Middle frontal gyrus (tissue), 1 donor: ENCODE measurements around the gene CSNK2B.

ENCODE experiments used
- DNase-seq: peaks from one replicate; pipeline ENCODE4 v3.0.0-alpha.2; 2015; ENCODE audit warnings: low spot score; ENCODE audit errors: extremely low spot score

The CSNK2B gene

GRCh38 chr6:31660381-31661261 is 5.3 kb upstream of the CSNK2B start, which contains the start of gene C6orf47:
TSS of gene C6orf47 (minus strand) at chr6:31660778. CDS start at chr6:31659947, 831 bp downstream.
- peak; percentile 63 for DNase-seq

- no peak for DNase-seq
Observed at GRCh38 chr6:31661262-31662123, 4.4 kb upstream of the CSNK2B start.

GRCh38 chr6:31662124-31662723 is 3.7 kb upstream of the CSNK2B start:
- no peak for DNase-seq

DNA sequence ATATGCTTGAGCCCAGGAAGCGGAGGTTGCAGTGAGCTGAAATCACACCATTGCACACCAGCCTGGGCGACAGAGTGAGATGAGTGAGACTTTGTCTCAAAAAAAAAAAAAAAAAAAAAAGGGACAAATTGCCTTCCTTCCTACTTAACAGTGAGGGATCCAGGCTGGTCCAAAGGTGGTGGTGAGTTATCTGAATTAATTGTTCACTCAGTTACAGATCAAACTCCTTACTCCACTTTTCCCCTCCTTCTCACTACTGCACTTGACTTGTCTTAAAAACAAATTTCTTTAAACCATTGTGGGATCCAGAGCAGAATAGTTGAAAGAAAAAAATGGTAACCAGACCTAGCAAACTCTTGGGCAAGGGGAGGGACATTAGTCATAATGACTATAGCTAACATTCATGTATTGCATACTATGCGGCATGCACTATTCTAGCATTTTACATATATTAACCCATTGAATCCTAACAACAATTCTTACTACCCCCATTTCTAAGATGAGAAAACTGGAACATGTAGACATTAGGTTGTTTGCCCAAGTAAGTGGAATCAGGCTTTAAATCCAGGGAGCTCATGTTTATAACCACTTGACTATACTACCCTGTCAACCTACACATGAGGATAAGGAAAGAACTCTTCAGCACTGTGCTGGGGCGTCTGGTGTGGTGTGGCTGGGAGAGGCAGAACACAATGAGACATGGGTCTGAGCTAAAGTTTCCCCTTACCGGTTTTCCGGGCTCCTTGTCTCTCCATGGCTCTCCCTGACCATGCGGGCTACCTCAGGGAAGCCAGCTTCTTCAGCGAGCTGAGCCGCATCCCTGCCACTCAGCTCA is 2.5 kb upstream of the CSNK2B start:
- no peak for DNase-seq

DNA sequence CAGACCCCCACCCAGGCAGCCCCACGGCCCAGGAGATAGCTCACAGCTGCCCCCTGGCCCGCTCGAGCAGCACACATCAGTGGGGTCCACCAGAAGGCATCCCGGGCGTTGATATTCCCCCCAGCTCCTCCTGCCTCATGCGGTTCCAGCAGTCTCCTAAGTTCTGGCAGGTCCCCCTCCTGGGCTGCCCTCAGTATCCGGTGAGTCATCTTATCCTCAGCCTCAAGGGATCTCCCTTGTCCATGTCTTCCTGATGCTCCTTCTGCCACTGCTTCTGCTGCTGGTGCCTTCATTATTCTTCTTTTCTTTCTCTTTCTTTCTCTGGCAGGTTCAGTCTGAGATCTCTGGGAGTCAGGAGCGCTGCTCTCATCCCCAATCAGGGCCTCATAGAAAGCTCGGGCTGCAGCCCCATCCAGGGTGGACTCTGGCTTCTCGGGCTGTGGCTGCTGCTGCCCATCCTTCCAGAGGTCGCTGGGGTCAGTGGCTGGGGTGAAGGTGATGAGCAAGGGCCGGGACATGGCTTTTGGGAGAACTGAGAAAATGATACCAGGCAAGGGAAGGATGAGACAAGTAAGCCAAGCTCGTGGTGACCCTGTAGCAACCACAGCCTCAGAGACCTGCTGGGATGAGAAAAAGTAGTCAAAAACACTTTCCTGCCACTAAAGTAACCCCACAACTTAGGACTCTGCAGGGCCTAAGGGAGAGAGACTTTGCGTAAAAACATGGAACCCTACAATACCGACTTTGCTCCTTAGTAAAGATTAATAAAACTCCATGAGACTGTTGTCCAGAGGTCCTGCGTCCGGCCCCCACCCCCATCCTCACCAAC is 1.7 kb upstream of the CSNK2B start:
- no peak for DNase-seq

DNA sequence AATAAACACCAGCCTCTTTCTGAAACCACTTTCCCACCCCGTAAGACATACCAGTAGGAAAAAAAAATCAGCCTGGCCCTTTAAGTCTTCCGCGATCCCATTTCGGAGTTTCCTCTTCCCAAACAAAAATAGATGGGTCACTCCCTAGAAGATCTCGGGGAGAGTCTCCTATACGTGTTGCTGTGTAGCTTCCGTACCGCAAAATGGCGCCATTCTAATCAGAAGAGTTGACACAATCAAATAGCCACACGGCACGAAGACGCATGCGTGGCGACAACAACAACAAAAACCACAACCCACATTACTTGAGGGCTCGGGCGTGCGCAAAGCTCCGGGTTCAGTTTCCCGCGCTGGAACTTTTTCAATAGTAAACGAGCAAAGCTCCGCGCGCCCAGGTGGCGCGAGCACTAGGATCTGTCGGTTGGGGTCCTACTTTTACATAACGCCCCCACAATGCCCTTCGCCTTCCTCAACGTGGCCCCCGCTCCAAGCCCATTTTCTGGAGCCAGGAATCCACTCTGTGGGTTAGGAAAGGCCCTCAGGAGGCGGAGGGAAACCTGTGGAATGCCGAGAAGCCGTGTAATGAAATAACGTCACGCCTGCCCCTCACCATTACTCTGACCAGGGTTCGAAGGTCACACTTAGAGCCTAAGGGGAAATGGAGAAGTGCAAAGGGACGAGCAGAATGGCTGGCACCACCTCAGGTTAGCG is 935 bp upstream of the CSNK2B start, which contains the start of gene GPANK1:
Gene GPANK1, minus strand, starts transcription at position 208 of the 711 bp plus-strand sequence. CDS start 519 bp downstream, outside the sequence.
- DNase-seq, result peak; percentile 93

DNA sequence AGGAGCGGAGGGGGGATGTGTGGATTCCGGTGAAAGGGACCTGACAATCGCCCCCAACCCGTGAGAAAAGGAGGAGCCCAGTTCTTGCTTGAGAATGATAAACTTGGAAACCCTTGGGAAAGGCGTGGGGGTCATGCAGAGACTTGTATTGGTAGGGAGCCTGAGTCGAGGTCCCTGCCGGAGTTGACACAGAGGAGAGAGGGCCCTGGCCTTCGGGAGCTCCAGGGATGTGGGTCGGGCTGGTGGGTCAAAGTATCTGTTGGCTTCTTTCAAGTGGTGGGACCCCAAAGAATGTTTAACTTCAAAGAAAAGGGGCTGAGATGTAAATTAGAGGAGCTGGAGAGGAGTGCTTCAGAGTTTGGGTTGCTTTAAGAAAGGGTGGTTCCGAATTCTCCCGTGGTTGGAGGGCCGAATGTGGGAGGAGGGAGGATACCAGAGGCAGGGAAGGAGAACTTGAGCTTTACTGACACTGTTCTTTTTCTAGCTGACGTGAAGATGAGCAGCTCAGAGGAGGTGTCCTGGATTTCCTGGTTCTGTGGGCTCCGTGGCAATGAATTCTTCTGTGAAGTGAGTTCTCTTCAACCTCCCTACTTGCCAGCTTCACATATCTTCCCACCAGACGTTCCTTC is 571 bp downstream of the CSNK2B start:
- DNase-seq, result no peak

DNA sequence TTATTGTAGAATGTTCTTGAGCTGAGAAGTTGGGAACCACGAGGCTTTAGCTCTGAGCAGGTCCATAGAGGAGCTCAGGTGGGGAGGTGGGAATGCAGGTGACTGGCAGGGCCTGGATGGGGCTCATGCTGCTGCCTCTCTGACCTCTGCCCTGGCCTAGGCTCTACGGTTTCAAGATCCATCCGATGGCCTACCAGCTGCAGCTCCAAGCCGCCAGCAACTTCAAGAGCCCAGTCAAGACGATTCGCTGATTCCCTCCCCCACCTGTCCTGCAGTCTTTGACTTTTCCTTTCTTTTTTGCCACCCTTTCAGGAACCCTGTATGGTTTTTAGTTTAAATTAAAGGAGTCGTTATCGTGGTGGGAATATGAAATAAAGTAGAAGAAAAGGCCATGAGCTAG is 3.8 kb downstream of the CSNK2B start, which contains the start of gene LY6G5B:
Gene LY6G5B, plus strand, starts transcription at position 301 of the 400 bp plus-strand sequence. CDS start 975 bp downstream, outside the sequence.
- no peak for DNase-seq

DNA sequence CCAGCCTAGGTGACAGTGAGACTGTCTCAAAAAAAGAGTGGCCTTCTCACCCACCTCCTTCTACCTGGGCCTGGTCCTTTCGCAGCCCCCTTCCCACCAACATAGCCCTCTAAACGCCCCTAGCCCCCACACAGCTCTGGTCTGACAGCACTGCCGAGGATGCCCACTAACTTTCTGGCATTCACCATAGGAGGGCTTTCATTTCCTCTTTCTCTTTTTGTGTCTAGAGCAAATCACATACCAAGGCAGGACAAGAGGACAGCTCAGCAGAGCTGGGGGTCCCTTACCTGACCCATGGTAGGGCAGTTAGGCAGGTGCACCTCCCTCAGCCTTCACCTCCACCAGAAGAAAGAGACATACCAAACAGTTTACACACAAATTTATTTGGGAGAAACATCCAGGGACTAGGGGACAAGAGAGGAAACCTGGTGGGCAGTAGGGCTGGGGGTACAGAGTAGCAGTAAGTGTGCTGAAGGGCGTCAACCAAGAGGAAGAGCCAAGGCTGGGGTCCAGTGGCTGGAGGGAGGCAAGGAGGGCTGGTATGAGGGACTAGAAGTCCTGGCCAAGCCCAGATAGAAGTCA is 10.5 kb downstream of the CSNK2B start:
- no peak for DNase-seq

GRCh38 chr6:31676904-31677303 is 11.0 kb downstream of the CSNK2B start:
- no peak for DNase-seq

- no peak for DNase-seq
Observed at GRCh38 chr6:31677955-31678354, 12.1 kb downstream of the CSNK2B start.

- peak; percentile 63 for DNase-seq
Observed at GRCh38 chr6:31680226-31681134, 14.6 kb downstream of the CSNK2B start, which contains the start of gene LY6G5C. TSS of gene LY6G5C (minus strand) at chr6:31681067. CDS start at chr6:31680373, 694 bp downstream.

DNA sequence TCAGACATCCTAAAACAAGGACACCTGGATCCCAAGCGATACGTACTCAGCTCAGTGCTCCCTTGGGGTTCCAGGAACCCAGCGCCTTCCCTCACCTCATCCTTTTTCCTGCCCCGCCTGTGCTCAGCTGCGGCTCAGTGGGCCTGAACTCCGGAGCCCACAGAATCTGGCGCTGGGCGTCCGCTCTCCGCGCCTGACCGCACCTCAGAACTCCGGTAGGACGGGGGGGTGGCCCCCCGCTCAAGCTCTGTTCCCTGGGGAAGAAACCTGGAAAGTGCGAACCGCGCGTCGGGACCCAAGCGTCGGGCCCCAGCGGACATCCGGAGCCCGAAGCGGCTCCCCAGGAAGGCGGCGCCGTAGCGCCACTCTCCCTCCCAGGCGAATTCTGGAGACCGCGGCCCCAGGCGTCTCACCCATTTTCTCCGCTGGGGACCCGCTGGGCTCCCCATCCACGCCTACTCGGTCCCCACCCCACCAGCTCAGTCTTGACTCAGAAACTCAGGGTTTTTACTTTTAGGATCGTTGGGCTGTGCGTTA is 15.3 kb downstream of the CSNK2B start:
- DNase-seq, result no peak

DNA sequence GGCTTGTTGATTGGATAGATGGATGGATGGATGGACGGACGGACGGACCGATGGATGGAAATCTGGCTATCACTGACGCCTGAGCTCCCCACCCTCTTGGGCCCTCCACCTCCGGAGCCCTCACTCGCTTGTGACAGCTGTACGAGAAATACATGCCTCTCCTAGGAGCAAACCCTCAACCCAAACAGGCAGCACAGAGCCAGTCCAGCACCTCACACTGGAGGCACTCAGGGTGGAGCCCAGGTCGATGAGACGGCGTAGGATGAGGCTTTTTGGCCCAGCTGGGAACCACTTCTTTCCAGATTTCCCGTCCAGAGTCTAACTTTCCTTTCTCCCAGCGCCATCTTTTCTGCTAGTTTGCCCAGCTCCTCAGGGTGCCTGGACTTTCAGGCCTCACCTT is 17.7 kb downstream of the CSNK2B start:
- no peak for DNase-seq

- DNase-seq, result no peak
Observed at GRCh38 chr6:31686483-31686882, 20.6 kb downstream of the CSNK2B start.

DNA sequence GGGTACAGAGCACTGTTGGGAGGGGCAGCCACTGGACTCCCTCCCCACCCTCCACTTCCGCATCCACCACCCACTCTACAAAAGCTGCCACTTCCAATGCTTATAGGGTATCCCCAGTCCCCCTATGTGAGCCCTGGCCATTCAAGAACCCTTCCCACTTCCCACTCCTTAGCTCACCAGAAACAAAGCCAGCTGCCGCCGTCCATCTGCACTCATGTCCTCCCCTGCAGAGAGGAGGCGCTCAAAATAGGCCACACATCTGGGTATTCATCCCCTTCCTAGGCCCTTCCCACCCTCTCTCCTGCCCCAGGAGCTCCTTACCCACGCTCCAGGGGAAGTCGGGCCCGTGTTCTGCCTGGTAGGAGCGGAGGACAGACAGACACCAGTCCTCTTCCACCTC is 21.4 kb downstream of the CSNK2B start:
- DNase-seq, result no peak
